SU-DHL-6 (cell line): ENCODE measurements around the gene MRGPRF.

ENCODE experiments used
- H2AFZ ChIP-seq: fragments of 200-600 bp; sonication (generic); 2 replicates; pipeline ENCODE4 v1.6.1; 2014; ENCODE audit warnings: low read depth, mild to moderate bottlenecking, moderate library complexity, mixed read lengths, antibody characterized with exemption, low read length; ENCODE audit not compliant: severe bottlenecking
- H3F3A ChIP-seq: fragments of 200-600 bp; shearing (Covaris generic); 2 replicates; pipeline ENCODE4 v1.6.0; 2016; ENCODE audit warnings: antibody characterized with exemption, mild to moderate bottlenecking; ENCODE audit not compliant: insufficient read depth
- H3K27ac ChIP-seq: fragments of 200-600 bp; sonication (generic); 2 replicates; pipeline ENCODE4 v1.5.1; 2016; ENCODE audit warnings: low read depth, mild to moderate bottlenecking, low read length, moderate library complexity, mixed read lengths
- H3K27me3 ChIP-seq: fragments of 200-600 bp; sonication (generic), shearing (Covaris generic); 2 replicates; pipeline ENCODE4 v1.6.0; 2014; ENCODE audit warnings: mild to moderate bottlenecking, low read length
- H3K36me3 ChIP-seq: fragments of 200-600 bp; sonication (generic); 2 replicates; pipeline ENCODE4 v1.6.1; 2014; ENCODE audit warnings: mild to moderate bottlenecking, low read length, mixed read lengths
- H3K4me2 ChIP-seq: fragments of 300-600, 200-600 bp; shearing (Covaris generic), sonication (generic); 2 replicates; pipeline ENCODE4 v1.6.0; 2014; ENCODE audit warnings: low read length, low read depth, mild to moderate bottlenecking; ENCODE audit not compliant: poor library complexity, severe bottlenecking
- H3K4me3 ChIP-seq: fragments of 200-600 bp; sonication (generic); 2 replicates; pipeline ENCODE4 v1.5.1; 2014; ENCODE audit warnings: antibody characterized with exemption, low read length, mild to moderate bottlenecking, mixed read lengths; ENCODE audit not compliant: insufficient read depth, poor library complexity, severe bottlenecking
- H3K79me2 ChIP-seq: fragments of 200-600 bp; sonication (generic); 2 replicates; pipeline ENCODE4 v1.6.1; 2014; ENCODE audit warnings: mild to moderate bottlenecking, low read length, moderate library complexity; ENCODE audit not compliant: insufficient read depth
- H3K9ac ChIP-seq: fragments of 200-600 bp; sonication (generic); 2 replicates; pipeline ENCODE4 v1.7.0; 2014; ENCODE audit warnings: mild to moderate bottlenecking, low read length
- H3K9me2 ChIP-seq: fragments of 200-600 bp; sonication (generic); replicated peaks from 2 replicates; pipeline ENCODE4 v1.6.1; 2014; ENCODE audit warnings: low read length; ENCODE audit not compliant: insufficient read depth
- H3K9me3 ChIP-seq: fragments of 200-600 bp; sonication (generic); 2 replicates; pipeline ENCODE4 v1.6.1; 2014; ENCODE audit warnings: low read length, mixed read lengths; ENCODE audit not compliant: insufficient read depth
- H4K20me1 ChIP-seq: fragments of 200-600 bp; sonication (generic); 2 replicates; pipeline ENCODE4 v1.6.1; 2014; ENCODE audit warnings: low read depth, mild to moderate bottlenecking, antibody characterized with exemption, low read length, moderate library complexity, mixed read lengths
- EZH2phosphoT487 ChIP-seq: fragments of 200-600 bp; sonication (generic), shearing (Covaris generic); conservative IDR thresholded peaks from 2 replicates; pipeline ENCODE4 v1.6.1; 2018; ENCODE audit warnings: mild to moderate bottlenecking, antibody characterized with exemption, low read length, moderate library complexity, mixed read lengths
- TF ChIP-seq, protein P1 (sequence below): fragments of 200-600 bp; sonication (generic); IDR thresholded peaks from one replicate; pipeline ENCODE4 v1.5.1; 2017; ENCODE audit warnings: antibody characterized with exemption, mild to moderate bottlenecking, low read length, moderate library complexity; ENCODE audit not compliant: insufficient read depth, poor library complexity, severe bottlenecking

MRGPRF gene

DNA sequence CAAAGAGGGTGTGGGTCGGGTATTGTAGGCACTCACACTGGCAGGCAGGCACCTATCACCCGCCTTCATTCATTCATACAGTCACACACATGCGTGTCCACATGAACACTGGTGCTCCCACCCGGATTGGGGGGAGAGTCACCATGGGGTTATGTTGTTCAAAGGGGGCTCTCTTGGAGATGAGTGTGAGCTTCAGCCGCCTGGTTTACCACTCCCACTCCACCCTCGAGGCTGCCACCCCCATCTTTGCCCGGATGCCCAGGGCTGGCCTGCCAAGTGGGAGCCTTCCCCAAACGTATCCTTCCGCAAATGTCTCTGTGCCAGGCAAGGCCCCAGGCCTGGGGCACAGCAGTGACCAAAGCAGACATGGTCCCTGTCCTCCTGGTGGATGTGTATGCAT, 54.8 kb downstream of the MRGPRF start:
- no peak overlapping the region for H3K4me2 ChIP-seq
- H3F3A ChIP-seq: no peaks in the 10 kb centered on the region
- H3K9me2 ChIP-seq: no peaks in the 10 kb centered on the region
- H3K36me3 ChIP-seq: no peaks in the 10 kb centered on the region
- H3K79me2 ChIP-seq: no peaks in the 10 kb centered on the region
- H3K9me3 ChIP-seq: no peaks in the 10 kb centered on the region
- TF ChIP-seq, protein P1, sequence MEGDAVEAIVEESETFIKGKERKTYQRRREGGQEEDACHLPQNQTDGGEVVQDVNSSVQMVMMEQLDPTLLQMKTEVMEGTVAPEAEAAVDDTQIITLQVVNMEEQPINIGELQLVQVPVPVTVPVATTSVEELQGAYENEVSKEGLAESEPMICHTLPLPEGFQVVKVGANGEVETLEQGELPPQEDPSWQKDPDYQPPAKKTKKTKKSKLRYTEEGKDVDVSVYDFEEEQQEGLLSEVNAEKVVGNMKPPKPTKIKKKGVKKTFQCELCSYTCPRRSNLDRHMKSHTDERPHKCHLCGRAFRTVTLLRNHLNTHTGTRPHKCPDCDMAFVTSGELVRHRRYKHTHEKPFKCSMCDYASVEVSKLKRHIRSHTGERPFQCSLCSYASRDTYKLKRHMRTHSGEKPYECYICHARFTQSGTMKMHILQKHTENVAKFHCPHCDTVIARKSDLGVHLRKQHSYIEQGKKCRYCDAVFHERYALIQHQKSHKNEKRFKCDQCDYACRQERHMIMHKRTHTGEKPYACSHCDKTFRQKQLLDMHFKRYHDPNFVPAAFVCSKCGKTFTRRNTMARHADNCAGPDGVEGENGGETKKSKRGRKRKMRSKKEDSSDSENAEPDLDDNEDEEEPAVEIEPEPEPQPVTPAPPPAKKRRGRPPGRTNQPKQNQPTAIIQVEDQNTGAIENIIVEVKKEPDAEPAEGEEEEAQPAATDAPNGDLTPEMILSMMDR: no peak
- no peak for TF ChIP-seq EZH2phosphoT487
- H3K9ac ChIP-seq: no peak overlapping the region
- H3K27me3 ChIP-seq: no peaks in the 10 kb centered on the region
- no peaks in the 10 kb centered on the region for H4K20me1 ChIP-seq
- no peak overlapping the region for H3K4me3 ChIP-seq
- no peak overlapping the region for H2AFZ ChIP-seq
- H3K27ac ChIP-seq: no peak overlapping the region

DNA sequence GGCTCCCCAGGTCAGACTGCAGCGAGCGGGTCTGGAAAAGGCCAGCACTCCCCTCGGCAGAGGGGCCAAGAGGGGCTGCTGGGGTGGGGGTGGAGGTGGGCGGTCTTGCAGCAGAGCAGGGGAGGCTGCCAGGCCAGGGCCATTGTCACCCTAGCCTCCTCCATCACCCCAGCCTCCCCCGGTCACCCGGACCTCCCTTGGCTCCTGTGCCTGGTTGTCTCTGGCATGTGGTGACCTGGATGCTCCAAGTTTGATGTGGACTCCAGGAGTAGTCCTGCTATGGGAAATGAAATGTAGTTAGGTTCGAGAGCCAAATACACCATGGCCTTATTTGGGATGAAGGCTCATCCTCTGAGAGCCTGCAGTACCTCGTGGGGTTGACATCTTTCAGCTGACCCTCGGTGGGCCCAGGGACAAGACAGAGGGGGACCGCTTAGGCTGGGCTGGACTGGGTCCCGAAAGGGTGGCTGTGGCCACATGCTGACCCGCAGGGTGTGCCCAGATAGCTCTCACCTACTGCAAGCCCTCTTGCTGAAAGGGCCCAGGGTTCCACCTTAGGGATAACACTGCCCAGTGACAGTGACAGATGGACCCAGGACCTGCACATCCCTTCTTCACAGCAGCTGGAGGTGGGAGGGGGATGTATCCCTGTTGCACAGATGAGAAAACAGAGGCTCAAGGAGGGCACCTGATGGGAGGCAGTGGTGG, 56.3 kb downstream of the MRGPRF start:
- H4K20me1 ChIP-seq: no peaks in the 10 kb centered on the region
- no peaks in the 10 kb centered on the region for H3F3A ChIP-seq
- no peak overlapping the region for H3K4me2 ChIP-seq
- H3K36me3 ChIP-seq: no peaks in the 10 kb centered on the region
- TF ChIP-seq, protein P1: no peak
- TF ChIP-seq EZH2phosphoT487: no peak
- no peaks in the 10 kb centered on the region for H3K27me3 ChIP-seq
- no peaks in the 10 kb centered on the region for H3K79me2 ChIP-seq
- H3K9ac ChIP-seq: no peak overlapping the region
- no peaks in the 10 kb centered on the region for H3K9me2 ChIP-seq
- H2AFZ ChIP-seq: no peak overlapping the region
- no peaks in the 10 kb centered on the region for H3K9me3 ChIP-seq
- no peak overlapping the region for H3K4me3 ChIP-seq
- H3K27ac ChIP-seq: no peak overlapping the region

DNA sequence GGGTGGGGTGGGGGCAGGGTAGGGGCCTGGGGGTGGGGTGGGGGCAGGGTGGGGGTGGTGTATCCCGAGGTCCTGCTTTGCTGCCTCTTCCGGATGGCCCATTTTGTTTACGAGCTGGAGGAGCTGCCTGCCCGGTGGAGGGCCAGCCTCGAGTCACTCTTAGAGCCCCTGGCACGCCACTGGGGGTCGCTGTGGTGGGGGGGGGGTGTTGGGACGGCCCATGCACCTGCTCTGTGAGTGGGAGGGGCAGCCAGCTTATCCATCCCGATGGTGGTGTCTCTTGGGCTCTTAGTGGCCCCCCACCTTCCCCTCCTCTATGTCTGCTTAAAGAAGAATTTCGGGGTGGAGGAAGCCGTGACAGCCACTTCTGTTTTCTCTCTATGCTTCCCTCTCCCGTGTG, 56.9 kb downstream of the MRGPRF start:
- H3K4me2 ChIP-seq: no peak overlapping the region
- H3K36me3 ChIP-seq: no peaks in the 10 kb centered on the region
- no peaks in the 10 kb centered on the region for H4K20me1 ChIP-seq
- H3K27me3 ChIP-seq: no peaks in the 10 kb centered on the region
- no peak overlapping the region for H2AFZ ChIP-seq
- no peak overlapping the region for H3K9ac ChIP-seq
- H3K9me2 ChIP-seq: no peaks in the 10 kb centered on the region
- no peak overlapping the region for H3K27ac ChIP-seq
- TF ChIP-seq, protein P1: no peak
- TF ChIP-seq EZH2phosphoT487: no peak
- H3F3A ChIP-seq: no peaks in the 10 kb centered on the region
- no peaks in the 10 kb centered on the region for H3K79me2 ChIP-seq
- H3K4me3 ChIP-seq: no peak overlapping the region
- H3K9me3 ChIP-seq: no peaks in the 10 kb centered on the region
